GM23248 (cell line): ENCODE measurements around the gene MICU1.

ENCODE experiments used
- EZH2 ChIP-seq: fragments of 200-600 bp; sonication (generic); IDR thresholded peaks from 2 replicates; pipeline ENCODE4 v1.6.1; 2018; ENCODE audit warnings: antibody characterized with exemption, mild to moderate bottlenecking; ENCODE audit not compliant: insufficient read depth, poor library complexity, severe bottlenecking
- EZH2phosphoT487 ChIP-seq: fragments of 200-600 bp; sonication (generic); IDR thresholded peaks from 2 replicates; pipeline ENCODE4 v1.6.1; 2018; ENCODE audit warnings: antibody characterized with exemption, moderate library complexity, mild to moderate bottlenecking, low read depth; ENCODE audit not compliant: insufficient read depth

- no peak for TF ChIP-seq EZH2phosphoT487
- no peak for TF ChIP-seq EZH2
These were observed 163.6 kb downstream of the MICU1 start for GRCh38 chr10:72462261-72462660.
